ENCODE data around the gene NHERF2. TPM values are rescaled to one million over a fixed set of nuclear protein-coding genes. Genes with fewer than 3 reads are reported as not detected.
A peak's percentile ranks its signal among the peaks of the same experiment; 100 is the strongest.

Gene NHERF2
- total and polyA plus RNA-seq, 12 donors = 94.3 to 640 (median 183) TPM

DNA sequence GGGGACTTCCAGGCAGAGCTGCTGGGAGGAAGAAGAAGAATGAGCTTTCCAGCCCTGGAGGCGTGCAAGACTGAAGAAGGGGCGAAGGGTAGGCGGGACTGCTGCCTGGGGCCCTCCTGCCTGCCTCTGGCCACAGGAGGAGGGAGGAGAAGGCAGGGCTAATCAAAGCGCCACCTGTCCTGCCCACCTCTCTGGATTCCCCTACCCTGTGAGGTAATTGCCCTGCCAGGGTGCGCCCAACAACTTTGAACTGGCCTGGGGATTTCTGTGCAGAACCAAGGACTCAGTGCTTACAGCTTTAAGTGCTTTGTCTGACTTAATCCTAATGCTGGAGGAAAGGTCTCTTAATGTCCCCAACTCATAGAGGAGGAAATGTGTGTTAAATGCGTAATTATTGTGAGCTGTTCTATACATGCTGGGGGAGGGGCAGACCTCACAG, 45.3 kb upstream of the NHERF2 start, which contains the start of gene NOXO1:
Gene NOXO1 (minus strand): TSS at position 72 of the 439 bp plus-strand sequence. CDS start 290 bp downstream, outside the sequence.
- intact Hi-C loops (cut with DNase I) = loop anchor here in 1 of 10 donors (10.0 kb wide), 1 partner anchor 57 kb away; no protein-coding TSS in a partner anchor
- 34 to 39% methylated on average over 6 of the region's 6 CpGs for WGBS, 2 donors
- Histone ChIP-seq H3K9me3 (no peaks in the 10 kb centered on the region), H3K4me1 (peaks cover 11 to 43% (median 30%) of the 10 kb centered on the region in 9 donors), H3K4me3 (no peak within 1 kb of the TSS), H3K27ac (no peak within 1 kb of the TSS), H3K27me3 (peaks cover 18 to 66% (median 54%) of the 10 kb centered on the region in 7 donors), H3K36me3 (peaks cover 1 to 40% (median 33%) of the 10 kb centered on the region in 9 donors)
- no peak for ATAC-seq
- no peak for DNase-seq
- TF ChIP-seq, protein P1, sequence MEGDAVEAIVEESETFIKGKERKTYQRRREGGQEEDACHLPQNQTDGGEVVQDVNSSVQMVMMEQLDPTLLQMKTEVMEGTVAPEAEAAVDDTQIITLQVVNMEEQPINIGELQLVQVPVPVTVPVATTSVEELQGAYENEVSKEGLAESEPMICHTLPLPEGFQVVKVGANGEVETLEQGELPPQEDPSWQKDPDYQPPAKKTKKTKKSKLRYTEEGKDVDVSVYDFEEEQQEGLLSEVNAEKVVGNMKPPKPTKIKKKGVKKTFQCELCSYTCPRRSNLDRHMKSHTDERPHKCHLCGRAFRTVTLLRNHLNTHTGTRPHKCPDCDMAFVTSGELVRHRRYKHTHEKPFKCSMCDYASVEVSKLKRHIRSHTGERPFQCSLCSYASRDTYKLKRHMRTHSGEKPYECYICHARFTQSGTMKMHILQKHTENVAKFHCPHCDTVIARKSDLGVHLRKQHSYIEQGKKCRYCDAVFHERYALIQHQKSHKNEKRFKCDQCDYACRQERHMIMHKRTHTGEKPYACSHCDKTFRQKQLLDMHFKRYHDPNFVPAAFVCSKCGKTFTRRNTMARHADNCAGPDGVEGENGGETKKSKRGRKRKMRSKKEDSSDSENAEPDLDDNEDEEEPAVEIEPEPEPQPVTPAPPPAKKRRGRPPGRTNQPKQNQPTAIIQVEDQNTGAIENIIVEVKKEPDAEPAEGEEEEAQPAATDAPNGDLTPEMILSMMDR (IDR thresholded peaks at IDR 0.05) = no peak

DNA sequence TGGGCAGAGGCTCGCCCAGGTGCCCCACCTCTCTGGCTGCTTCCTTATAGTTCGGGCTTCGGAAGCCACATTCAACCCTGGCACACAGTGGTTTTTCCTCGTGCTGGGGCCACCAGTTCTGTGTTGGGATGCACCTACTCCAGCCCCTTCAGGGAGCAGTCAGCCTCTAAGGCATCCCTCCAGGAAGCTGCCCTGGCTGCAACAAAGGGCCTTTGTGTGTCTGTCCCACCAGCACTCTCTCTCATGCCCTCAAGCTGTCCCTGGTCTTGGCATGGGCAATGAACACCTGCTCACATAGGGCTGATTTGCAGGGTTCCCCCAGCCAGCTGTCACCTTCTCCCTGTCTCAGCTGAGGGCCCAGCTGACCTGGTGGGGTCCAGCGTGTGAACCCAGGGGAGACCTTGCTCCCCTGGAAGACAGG, 44.7 kb upstream of the NHERF2 start:
- peaks cover 11 to 43% (median 30%) of the 10 kb centered on the region in 9 donors for H3K4me1 ChIP-seq

DNA sequence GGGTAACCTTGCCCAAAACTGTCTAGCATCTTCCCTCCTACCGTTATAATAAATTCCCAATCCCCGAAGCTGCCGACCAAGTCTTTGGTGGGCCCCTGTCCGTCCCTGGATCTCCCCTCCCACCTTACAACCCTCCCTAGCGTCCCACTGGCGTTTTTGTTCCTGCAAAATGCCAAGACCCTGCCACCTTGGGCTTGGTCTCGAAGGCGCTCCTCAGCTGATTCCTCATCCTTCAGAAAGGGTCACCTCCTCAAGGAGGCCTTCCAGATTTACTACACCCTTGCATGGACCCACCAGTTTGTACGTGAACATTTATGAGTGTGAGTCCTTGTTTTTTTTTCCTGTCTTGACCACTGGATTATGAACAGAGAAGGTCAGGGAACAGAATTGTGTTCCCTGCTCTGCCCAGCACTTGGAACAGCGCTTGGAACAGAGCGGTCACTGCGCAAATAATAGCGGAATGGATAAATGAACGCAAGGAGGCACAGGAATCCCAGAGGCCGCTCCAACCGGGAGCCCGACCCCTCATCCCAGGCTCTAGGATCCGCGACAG, 43.6 kb upstream of the NHERF2 start:
- peak overlapping the region; percentile 55 to 98 (median 91) for H3K4me3 ChIP-seq
- ATAC-seq (no peak), DNase-seq (no peak)
- H3K27ac ChIP-seq = peak overlapping the region; percentile 65 to 89 (median 81)
- TF ChIP-seq, protein P1 (IDR thresholded peaks at IDR 0.05) = no peak
- 23 to 25% methylated on average over 19 of the region's 19 CpGs for WGBS, 2 donors
- peaks cover 18 to 56% (median 43%) of the 10 kb centered on the region in 7 donors for H3K27me3 ChIP-seq
- intact Hi-C loops (cut with DNase I) = loop anchor here in 1 of 10 donors (10.0 kb wide), 1 partner anchor 58 kb away; no protein-coding TSS in a partner anchor
- no peaks in the 10 kb centered on the region for H3K9me3 ChIP-seq
- H3K4me1 ChIP-seq = peaks cover 11 to 43% (median 30%) of the 10 kb centered on the region in 9 donors
- peaks cover 0 to 33% (median 18%) of the 10 kb centered on the region in 9 donors for H3K36me3 ChIP-seq

More for the DNA sequence above, 44.7 kb upstream of the NHERF2 start:
- DNase-seq (no peak), ATAC-seq (no peak)
- no peaks in the 10 kb centered on the region for H3K9me3 ChIP-seq
- intact Hi-C loops (cut with DNase I) = loop anchor here in 1 of 10 donors (10.0 kb wide), 1 partner anchor 57 kb away; no protein-coding TSS in a partner anchor
- peaks cover 18 to 64% (median 49%) of the 10 kb centered on the region in 7 donors for H3K27me3 ChIP-seq
- H3K27ac ChIP-seq = no peak overlapping the region
- no peak overlapping the region for H3K4me3 ChIP-seq
- TF ChIP-seq, protein P1 (IDR thresholded peaks at IDR 0.05) = no peak
- peaks cover 0 to 40% (median 29%) of the 10 kb centered on the region in 9 donors for H3K36me3 ChIP-seq
- 66 to 68% methylated on average over 5 of the region's 5 CpGs for WGBS, 2 donors

DNA sequence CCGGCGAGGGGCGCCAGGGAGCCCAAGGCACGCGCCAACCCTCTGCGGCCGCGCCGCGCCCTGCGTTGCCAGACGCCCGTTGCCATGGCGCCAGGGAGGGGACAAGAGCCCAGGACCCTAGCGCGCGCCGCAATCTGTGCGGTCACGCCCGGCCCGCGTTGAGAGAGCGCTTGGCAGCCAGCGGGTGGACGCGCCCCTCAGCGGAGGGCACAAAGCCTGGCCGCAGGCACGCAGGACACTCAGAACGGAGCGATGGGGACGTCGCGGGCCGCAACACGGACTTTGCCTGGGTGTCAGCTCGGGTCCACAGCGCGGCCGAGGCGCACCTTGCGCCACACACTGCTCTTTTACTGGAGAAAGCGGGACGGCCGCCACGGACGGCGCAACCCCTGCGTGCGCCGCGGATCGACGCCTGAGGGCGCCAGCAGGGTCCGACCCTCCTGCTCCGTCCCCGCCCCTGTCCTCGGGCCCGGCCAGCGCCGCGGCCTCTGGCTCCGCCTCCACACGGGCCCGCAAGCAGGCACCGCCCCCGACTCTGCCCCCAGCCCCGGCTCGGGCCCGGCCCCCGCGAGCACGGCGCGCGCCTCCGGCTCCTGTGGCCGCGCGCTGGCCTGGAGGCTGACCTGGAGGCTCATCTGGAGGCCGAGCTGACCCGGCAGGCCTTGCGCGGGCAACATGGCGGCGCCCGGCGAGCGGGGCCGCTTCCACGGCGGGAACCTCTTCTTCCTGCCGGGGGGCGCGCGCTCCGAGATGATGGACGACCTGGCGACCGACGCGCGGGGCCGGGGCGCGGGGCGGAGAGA, 43.0 kb upstream of the NHERF2 start, which contains the start of gene GFER:
Gene GFER (plus strand): TSS at position 650 of the 803 bp plus-strand sequence. CDS start 26 bp downstream, at position 676.
- peaks cover 15 to 54% (median 43%) of the 10 kb centered on the region in 7 donors for H3K27me3 ChIP-seq
- TF ChIP-seq, protein P1 (IDR thresholded peaks at IDR 0.05) = peak; percentile 9 to 73 (median 52)
- intact Hi-C loops (cut with DNase I) = loop anchor here in 1 of 10 donors (10.0 kb wide), 1 partner anchor 59 kb away; no protein-coding TSS in a partner anchor

More for the DNA sequence above, 43.0 kb upstream of the NHERF2 start, which contains the start of gene GFER:
- H3K27ac ChIP-seq = peak within 1 kb of the TSS; percentile 65 to 89 (median 81)
- DNase-seq (peak; percentile 88 to 92), ATAC-seq (peak; percentile 94 to 98 (median 94))
- H3K4me3 ChIP-seq = peak within 1 kb of the TSS; percentile 80 to 98 (median 91)
- peaks cover 0 to 26% (median 12%) of the 10 kb centered on the region in 9 donors for H3K36me3 ChIP-seq
- H3K9me3 ChIP-seq = no peaks in the 10 kb centered on the region
- peaks cover 11 to 43% (median 30%) of the 10 kb centered on the region in 9 donors for H3K4me1 ChIP-seq
- WGBS, 2 donors = 0% methylated on average over 95 to 109 of the region's 109 CpGs
